BE2C (cell line): ENCODE measurements around the gene ADISSP.
A peak's percentile ranks its signal among the peaks of the same experiment; 100 is the strongest.

Experiments used
- DNase-seq: peaks from one replicate; pipeline ENCODE4 v3.0.0-alpha.2; 2020
- H3K27me3 ChIP-seq: fragments of 250-450 bp; sonication (Bioruptor Pico); 2 replicates; pipeline ENCODE4 v1.5.1; 2020; ENCODE audit warnings: mild to moderate bottlenecking
- H3K36me3 ChIP-seq: fragments of 250-450 bp; sonication (Bioruptor Pico); 2 replicates; pipeline ENCODE4 v1.5.1; 2020; ENCODE audit warnings: mild to moderate bottlenecking
- H3K4me1 ChIP-seq: fragments of 250-450 bp; sonication (Bioruptor Pico); 2 replicates; pipeline ENCODE4 v1.5.1; 2020
- H3K4me3 ChIP-seq: 2 replicates; pipeline ENCODE4 v1.5.1; 2011; ENCODE audit warnings: low read depth, low read length
- H3K9me3 ChIP-seq: fragments of 250-450 bp; sonication (Bioruptor Pico); 2 replicates; pipeline ENCODE4 v1.5.1; 2020
- TF ChIP-seq, protein P1 (sequence below): IDR thresholded peaks from 2 replicates; pipeline ENCODE4 v1.5.1; 2012; ENCODE audit warnings: mild to moderate bottlenecking, low read depth, low read length

Gene ADISSP

DNA sequence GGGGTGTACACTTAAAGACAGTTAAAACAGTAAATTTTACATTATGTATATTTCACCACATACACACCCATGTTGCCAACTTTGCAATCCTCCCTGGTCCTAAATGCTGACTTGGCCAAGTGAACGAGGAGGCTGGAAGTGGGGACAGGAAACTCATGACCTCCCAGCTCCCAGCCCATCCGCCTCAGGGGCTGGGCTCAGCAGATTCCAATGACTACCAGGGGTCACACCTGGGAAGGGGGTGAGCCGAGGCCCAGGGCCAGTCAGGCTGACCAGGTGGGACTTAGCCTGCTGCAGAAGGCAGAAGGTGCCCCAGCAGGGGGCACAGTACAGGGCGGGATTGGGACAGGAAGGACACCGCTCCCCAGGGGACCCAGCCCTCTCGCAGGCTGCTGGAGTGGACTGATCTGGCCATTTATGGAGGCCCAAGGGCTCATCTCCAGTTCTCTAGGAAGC lies 57.5 kb downstream of the ADISSP start:
- TF ChIP-seq, protein P1, sequence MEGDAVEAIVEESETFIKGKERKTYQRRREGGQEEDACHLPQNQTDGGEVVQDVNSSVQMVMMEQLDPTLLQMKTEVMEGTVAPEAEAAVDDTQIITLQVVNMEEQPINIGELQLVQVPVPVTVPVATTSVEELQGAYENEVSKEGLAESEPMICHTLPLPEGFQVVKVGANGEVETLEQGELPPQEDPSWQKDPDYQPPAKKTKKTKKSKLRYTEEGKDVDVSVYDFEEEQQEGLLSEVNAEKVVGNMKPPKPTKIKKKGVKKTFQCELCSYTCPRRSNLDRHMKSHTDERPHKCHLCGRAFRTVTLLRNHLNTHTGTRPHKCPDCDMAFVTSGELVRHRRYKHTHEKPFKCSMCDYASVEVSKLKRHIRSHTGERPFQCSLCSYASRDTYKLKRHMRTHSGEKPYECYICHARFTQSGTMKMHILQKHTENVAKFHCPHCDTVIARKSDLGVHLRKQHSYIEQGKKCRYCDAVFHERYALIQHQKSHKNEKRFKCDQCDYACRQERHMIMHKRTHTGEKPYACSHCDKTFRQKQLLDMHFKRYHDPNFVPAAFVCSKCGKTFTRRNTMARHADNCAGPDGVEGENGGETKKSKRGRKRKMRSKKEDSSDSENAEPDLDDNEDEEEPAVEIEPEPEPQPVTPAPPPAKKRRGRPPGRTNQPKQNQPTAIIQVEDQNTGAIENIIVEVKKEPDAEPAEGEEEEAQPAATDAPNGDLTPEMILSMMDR = peak; percentile 29
- H3K27me3 ChIP-seq = no peaks in the 10 kb centered on the region
- no peaks in the 10 kb centered on the region for H3K36me3 ChIP-seq
- H3K9me3 ChIP-seq = no peaks in the 10 kb centered on the region
- no peak for DNase-seq
- H3K4me1 ChIP-seq = no peaks in the 10 kb centered on the region
- H3K4me3 ChIP-seq = no peak overlapping the region

DNA sequence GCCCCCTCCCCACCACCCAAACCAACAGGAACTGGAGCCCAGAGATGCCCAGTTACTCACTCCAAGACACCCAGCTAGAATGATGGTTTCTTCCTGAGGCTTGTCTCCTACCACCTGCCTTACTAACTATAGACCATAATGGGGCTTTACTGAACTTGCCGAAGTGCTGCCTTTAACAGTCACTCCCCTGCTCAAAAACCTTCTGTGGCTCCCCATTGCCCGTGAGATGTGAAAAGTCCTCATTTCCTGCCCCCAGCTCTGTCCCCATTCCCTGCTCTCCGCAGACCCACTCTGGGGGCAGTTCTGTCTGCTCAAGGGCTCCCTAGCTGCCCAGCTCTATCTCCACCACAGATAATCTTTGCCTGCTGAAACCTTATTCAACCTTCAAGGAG lies 60.0 kb downstream of the ADISSP start:
- no peak for DNase-seq
- Histone ChIP-seq H3K27me3 (no peaks in the 10 kb centered on the region), H3K4me1 (no peaks in the 10 kb centered on the region), H3K9me3 (no peaks in the 10 kb centered on the region), H3K36me3 (no peaks in the 10 kb centered on the region), H3K4me3 (no peak overlapping the region)
- TF ChIP-seq, protein P1 = no peak

DNA sequence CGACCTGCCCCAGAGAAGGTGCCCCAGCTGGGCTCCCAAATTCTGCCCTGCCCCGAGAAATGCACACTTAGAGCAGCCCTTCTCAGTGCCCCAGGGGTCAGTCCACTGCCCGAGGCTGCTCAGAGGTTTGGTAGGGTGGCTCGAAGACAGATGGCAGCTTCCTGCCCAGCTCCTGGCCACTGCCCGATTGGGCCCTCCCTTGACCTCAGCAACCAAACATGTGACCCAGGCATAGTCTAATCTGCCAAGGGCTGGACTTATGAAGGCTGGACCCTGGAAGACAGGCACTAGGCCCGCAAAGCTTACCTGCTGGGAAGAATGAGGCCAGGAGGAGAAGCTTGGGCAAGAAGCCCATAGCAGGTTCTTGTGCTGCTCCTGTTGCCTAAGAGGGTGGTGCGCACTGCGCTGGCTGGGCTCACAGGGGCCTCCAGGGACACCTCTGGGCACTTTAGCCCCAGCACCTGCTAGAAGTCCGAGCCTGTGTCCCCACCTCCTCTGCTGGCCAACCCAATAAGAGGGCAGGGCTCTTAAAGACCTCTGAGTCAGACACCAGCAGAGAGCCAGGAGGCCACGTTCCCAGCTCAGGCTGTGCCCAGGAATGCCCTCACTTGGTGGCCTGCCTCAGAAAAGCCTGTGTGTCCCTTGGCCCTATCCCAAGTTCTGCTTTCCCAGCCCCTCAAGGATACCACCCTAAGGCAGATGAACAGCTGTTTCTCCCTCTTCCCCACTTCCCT lies 60.6 kb downstream of the ADISSP start:
- H3K4me3 ChIP-seq = no peak overlapping the region
- DNase-seq = no peak
- no peaks in the 10 kb centered on the region for H3K36me3 ChIP-seq
- no peaks in the 10 kb centered on the region for H3K27me3 ChIP-seq
- TF ChIP-seq, protein P1 = no peak
- no peaks in the 10 kb centered on the region for H3K9me3 ChIP-seq
- no peaks in the 10 kb centered on the region for H3K4me1 ChIP-seq

DNA sequence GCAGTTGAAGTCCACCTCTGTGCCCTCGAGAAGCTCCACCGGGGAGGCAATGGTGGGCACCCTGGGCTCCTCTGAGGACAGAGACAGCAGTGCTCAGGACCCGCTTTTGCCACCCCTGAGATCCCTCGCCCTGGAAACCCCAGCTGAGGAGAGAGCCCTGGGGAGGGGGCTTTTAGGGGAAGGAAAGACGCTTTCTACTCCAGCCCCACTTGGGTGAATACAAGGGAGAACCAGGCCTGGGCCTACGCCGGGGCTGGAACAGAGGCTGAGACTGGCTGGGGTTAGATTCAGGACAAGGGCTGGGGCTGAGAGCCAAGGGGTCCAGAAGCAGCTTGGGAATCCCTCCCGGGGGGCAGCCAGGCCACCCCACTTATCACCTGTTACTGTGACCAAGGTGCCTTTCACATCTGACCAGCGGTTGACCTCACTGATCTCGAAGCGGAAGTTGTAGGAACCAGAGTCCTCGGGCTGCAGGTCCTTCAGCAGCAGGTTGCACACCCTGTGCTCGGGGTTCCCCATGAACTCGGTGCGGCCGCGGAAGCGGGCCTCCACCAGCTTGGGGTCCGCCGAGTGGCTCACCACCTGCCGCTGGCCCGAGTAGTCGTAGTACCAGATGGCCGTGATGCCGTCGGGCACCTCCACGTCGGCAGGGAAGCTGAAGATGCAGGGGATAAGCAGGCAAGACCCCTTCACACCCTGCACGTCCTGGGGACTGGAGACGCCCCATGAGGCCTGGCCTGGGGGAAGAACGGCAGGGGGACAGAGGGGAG lies 61.4 kb downstream of the ADISSP start:
- no peaks in the 10 kb centered on the region for H3K4me1 ChIP-seq

DNA sequence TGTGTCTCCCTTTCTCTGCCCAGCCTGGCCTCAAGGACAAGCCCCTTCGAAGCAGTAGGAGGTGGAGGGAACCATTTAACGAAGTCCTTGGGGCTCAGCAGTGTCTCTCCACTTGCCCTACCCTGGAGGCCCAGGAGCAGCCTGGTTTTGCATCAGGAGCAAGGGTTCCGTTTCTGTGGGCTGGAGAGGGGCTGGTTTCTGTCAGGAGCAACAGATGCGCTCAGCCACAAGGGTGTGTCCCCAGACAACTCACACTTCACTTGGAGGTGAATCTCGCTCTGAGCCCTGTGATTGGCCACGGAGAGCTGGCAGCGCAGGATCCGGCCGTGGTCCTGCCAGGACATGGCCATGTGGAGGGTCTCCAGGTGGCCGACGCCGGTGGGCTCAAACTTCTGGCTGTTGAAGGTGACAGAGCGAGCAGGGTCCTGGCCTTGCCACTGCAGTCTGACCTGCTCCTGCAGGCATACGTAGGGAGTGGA lies 62.0 kb downstream of the ADISSP start:
- H3K9me3 ChIP-seq = no peaks in the 10 kb centered on the region
- TF ChIP-seq, protein P1 = no peak
- H3K4me1 ChIP-seq = no peaks in the 10 kb centered on the region
- H3K27me3 ChIP-seq = no peaks in the 10 kb centered on the region
- DNase-seq = no peak
- no peak overlapping the region for H3K4me3 ChIP-seq
- no peaks in the 10 kb centered on the region for H3K36me3 ChIP-seq

More for the DNA sequence above, 61.4 kb downstream of the ADISSP start:
- TF ChIP-seq, protein P1 = no peak
- no peak for DNase-seq
- H3K4me3 ChIP-seq = no peak overlapping the region
- H3K27me3 ChIP-seq = no peaks in the 10 kb centered on the region
- H3K36me3 ChIP-seq = no peaks in the 10 kb centered on the region
- H3K9me3 ChIP-seq = no peaks in the 10 kb centered on the region

DNA sequence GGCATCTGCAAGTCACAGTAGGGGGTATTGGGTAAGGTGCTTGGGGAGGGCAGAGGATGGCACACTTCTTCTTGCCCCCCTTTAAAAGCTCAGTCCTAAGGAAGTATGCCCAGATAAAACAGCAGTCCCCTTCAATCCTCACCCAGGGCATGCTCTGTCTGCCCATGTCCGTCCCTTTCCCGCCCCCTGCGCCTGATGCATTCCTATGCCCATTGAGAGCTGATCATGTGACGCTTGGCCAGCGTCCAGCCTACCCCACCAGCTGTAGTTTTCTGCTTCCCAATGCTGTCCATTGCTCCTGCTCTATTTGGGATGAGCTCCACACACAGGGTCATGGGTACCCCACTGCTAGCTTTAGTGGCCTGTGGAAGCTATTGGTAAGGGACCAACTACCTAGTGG lies 63.5 kb downstream of the ADISSP start:
- Histone ChIP-seq H3K4me1 (no peaks in the 10 kb centered on the region), H3K4me3 (no peak overlapping the region), H3K36me3 (no peaks in the 10 kb centered on the region), H3K27me3 (no peaks in the 10 kb centered on the region), H3K9me3 (no peaks in the 10 kb centered on the region)
- DNase-seq = no peak
- TF ChIP-seq, protein P1 = no peak
